NCI-H1694 treated with DMSO at 0.1 percent for 48 hours (cell line): ENCODE results near the gene PITRM1.
A peak's percentile ranks its signal among the peaks of the same experiment; 100 is the strongest.
"Not testable (repeated sequence)": the region's sequence is repeated elsewhere in the genome, so short reads cannot be mapped to it uniquely, and the experiment has no call there.

ENCODE experiments used
- DNase-seq: peaks from one replicate; lab custom pipeline; 2025; lab: John Stamatoyannopoulos, UW

PITRM1 gene, protein sequence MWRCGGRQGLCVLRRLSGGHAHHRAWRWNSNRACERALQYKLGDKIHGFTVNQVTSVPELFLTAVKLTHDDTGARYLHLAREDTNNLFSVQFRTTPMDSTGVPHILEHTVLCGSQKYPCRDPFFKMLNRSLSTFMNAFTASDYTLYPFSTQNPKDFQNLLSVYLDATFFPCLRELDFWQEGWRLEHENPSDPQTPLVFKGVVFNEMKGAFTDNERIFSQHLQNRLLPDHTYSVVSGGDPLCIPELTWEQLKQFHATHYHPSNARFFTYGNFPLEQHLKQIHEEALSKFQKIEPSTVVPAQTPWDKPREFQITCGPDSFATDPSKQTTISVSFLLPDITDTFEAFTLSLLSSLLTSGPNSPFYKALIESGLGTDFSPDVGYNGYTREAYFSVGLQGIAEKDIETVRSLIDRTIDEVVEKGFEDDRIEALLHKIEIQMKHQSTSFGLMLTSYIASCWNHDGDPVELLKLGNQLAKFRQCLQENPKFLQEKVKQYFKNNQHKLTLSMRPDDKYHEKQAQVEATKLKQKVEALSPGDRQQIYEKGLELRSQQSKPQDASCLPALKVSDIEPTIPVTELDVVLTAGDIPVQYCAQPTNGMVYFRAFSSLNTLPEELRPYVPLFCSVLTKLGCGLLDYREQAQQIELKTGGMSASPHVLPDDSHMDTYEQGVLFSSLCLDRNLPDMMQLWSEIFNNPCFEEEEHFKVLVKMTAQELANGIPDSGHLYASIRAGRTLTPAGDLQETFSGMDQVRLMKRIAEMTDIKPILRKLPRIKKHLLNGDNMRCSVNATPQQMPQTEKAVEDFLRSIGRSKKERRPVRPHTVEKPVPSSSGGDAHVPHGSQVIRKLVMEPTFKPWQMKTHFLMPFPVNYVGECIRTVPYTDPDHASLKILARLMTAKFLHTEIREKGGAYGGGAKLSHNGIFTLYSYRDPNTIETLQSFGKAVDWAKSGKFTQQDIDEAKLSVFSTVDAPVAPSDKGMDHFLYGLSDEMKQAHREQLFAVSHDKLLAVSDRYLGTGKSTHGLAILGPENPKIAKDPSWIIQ

GRCh38 chr10:3172446-3173170 is at the start of gene PITRM1:
Gene PITRM1 (minus strand): TSS chr10:3172782. CDS start chr10:3172772, 10 bp downstream.
- peak; percentile 91 for DNase-seq

DNA sequence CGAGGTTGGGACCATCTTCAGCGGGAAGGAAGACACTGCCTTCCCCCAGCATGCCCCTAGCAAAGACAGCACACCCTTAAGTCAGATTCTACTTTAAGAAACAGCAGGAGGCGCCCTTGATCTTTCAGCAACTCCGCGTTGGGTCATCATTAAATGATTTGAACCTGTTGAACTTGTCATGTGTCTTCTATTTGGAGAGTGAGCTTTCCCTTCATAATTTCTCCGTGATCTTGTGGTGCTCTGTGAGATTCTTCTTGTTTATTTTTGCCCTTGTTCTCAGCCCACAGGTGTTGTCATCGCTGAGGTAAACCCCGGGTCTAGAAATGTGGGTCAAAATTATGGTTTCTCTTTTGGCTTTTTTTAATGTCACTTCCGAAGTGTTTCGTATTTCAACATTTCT is 49.5 kb upstream of the PITRM1 start:
- DNase-seq = no peak

DNA sequence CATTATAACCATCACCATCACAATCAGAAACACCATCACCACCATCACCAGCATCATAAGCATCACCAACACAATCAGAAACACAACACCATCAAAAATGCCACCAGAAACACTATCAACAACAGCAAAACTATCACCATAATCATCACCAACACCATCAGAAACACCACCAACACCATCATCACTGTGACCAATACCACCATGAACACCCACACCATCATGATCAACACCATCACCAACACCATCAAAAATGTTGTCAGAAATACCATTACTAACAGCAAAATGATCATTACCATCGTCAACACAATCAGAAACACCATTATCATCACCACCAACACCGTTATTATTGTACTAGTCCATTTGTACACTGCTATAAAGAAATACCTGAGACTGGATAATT is 49.0 kb upstream of the PITRM1 start:
- not testable (repeated sequence) for DNase-seq

- DNase-seq = no peak
Measured at GRCh38 chr10:3220853-3221252, 48.3 kb upstream of the PITRM1 start.

DNA sequence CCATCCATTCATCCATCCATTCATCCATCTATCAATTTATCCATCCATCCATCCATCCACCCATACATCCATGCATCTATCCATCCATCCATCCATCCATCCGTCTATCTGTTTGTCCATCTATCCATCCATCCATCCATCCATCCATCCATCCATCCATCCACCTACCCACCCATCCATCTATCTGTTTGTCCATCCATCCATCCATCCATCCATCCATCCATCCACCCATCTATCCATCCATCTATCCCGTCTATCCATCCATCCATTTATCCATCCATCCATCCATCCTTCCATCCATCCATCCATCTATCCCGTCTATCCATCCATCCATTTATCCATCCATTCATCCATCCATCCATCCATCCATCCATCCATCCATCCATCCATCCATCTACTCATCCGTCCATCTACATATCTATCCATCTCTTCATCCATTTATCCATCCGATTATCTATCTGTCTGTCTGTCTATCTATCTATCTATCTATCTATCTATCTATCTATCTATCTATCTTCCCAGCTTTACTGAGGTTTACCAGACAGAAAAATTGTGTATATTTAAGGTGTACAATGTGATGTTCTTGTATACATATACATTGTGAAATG is 46.5 kb upstream of the PITRM1 start:
- DNase-seq = not testable (repeated sequence)

- DNase-seq = no peak
Measured at GRCh38 chr10:3217853-3218252, 45.3 kb upstream of the PITRM1 start.

DNA sequence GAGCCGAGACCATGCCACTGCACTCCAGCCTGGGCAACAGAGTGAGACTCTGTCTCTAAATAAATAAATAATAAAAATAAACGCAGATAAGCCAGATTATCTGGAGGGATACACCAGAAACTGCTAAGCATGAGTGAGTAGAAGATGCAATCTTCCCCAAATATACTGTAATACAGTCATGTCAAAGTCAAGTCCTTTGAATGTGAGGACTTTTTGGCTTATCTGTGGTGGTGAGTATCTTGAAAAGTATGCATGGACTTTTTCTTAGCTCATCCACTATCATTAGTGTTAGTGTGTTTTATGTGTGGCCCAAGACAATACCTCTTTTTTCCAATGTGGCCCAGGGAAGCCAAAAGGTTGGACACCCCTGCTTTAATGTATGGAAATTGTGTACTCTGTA is 44.7 kb upstream of the PITRM1 start:
- no peak for DNase-seq

- DNase-seq = no peak
Measured at GRCh38 chr10:3215153-3215775, 42.7 kb upstream of the PITRM1 start.

- no peak for DNase-seq
Measured at GRCh38 chr10:3213758-3214515, 41.4 kb upstream of the PITRM1 start.

DNA sequence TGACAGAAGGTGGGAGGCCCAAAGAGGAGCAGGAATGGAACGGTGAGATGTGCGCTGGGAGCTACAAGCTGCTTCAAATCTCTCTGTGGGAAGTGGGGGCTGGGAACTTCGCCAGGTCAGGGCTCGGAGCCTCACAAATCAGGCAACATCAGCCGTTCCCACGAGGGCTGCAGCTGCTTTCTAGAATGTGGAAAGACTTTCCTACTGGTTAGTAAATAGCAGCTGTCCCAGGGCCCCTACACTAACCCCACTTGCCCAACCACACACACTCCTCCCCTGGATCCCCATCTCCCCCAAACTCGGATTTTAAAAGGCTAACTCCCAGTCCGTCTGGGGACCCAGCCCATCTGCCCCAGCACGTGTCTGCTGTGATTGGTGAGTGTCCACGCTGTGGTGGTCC is 40.6 kb upstream of the PITRM1 start:
- no peak for DNase-seq

GRCh38 chr10:3210251-3210877 is 37.8 kb upstream of the PITRM1 start:
- no peak for DNase-seq

DNA sequence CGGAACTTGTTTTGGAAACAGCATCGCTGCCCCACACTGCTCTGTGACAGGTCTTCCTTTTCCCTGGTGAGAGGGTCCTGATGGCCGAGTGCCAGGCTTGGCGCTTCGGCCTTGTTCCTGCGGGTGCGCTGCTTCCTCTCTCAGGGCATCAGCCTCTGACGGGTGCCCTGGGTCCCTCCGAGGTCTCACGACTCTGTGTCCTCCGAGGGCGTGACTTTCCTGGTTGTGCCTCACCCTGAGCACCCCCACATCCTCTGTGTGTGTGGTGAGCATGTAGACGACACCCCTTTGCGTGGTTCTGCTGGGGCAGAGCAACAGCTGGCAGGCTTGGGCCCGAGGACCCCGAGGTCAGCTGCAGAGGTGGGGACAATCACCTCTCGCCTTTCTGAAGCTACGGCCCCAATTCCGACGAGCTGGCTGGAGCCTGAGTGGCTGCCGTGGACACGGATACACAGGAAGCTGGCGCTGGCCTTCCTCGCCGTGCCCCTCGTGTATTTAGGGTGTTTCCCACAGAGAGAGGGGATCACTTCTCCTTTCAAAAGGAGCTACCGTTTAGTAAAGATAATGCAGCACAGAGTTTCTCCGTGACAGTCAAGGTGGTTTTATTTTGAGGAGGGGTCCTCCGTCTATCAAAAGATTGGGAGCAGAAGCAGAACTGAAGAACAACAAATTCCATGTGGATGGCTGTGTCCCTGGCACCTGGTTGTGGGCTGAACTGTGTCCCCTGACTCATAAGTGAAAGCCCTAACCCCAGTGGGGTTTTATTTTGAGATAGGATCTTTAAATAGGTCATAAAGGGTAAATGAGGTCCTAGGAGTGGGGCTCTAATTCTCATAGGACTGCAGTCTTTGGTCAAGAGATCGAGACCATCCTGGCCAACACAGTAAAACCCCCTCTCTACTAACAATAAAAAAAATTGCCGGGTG is 36.2 kb upstream of the PITRM1 start:
- DNase-seq = no peak

GRCh38 chr10:3207351-3207750 is 34.8 kb upstream of the PITRM1 start:
- no peak for DNase-seq

DNA sequence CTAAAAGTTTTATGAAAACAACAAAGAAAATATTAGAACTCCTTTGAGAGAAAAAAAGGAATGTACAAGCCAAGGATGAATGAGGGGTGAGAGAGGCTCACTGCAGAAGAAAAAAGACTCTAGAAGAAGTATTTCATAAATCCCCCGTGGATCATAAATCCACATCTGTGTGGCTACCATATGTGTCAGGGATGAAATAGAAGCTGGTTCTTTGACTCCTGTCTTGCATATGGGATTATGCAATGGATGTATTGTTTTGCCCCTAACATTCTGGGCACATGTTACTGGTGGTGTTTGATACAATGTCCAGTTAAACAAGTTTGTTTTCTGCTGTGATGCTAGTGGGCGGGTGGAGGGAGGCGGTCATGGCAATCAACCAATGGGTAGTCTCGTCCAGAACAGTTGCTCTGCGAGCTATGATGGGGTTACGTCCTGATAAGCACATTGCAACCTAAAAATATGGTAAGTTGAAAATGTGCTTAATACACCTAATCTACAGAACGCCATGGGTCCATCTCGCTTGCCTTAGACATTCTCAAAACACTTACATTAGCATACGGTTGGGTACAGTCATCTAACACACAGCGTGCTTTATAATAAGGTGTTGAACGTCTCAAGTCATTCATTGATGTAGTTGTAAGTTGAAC is 34.1 kb upstream of the PITRM1 start:
- DNase-seq = no peak

DNA sequence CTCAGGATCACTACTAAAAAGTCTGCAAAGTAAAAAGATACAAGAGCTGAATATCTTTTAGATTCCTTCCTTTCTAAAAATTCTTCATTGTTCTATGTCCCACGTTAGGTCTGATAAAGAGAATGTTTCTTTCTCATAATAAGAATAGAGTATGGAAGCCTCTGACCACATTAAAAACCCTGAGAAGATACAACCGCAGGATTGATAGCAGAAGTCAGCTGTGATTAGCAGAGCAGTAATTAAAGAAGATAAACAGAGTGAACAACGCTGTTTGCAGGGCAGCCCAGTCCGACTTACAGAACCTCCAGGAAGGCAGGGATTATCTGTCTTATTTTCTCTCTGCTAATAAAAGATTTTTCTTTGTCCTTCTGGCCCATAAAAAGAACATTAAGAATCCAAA is 31.4 kb upstream of the PITRM1 start:
- no peak for DNase-seq

GRCh38 chr10:3203016-3203811 is 30.6 kb upstream of the PITRM1 start:
- no peak for DNase-seq

DNA sequence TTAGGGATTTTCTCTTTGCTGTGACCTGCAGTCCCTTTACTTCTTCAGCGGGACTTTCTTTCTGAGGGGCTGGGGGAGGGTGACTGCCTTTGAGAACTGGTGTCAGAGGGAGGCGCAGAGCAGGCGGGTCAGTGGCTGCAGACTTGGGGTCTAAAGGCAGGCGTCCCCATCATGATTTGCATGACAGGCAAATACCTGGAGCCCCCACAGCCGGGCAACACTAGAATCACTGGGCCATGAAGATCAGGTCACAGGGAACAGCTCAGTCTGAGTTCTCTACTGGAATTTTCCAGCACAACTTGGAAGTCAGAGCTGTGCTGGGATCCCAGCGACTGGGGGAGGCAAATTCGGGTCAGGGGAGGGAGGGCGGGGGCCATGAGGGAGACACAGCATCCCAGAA is 29.2 kb upstream of the PITRM1 start:
- DNase-seq = no peak

DNA sequence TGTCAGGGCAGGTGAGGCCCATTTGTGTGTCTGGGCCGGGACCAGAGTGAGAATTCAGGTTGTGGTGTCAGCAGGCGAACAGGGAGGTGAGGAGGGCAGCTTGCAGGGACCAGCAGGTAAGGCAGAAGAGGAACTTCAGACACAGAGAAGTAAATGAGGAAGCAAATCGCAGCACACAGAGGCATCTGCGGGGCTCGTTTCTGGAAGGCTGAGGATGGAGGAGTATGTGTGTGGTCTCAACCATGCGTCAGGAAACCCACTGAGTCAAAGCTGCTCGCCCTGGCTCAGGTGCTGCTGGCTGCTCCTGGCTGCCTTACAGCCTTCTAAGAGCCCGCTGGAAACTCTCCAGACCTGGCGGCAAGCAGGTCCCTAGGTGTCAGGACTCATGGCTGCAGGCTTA is 26.9 kb upstream of the PITRM1 start:
- DNase-seq = no peak
